PFSK-1 (cell line): ENCODE measurements around the gene PRR11.

Experiments
- FOXP2 ChIP-seq: optimal IDR thresholded peaks from 2 replicates; pipeline ENCODE3; 2011; ENCODE audit warnings: borderline replicate concordance, control low read depth, inconsistent platforms; ENCODE audit not compliant: insufficient read depth; ENCODE audit errors: extremely low read length, extremely low read depth
- POLR2AphosphoS5 ChIP-seq: IDR thresholded peaks from 2 replicates; pipeline ENCODE4 v1.6.1; 2012; ENCODE audit warnings: low read depth, mild to moderate bottlenecking, control low read depth, low read length, moderate library complexity
- REST ChIP-seq, 2 experiments: IDR thresholded peaks; 2 replicates each; pipeline versions ENCODE4 v1.6.1 to v1.8.0; 2011 to 2012; ENCODE audit warnings: low read depth in 2 of 2, low read length in 2 of 2, control low read depth in 1 of 2, inconsistent platforms in 1 of 2, mild to moderate bottlenecking in 1 of 2, moderate library complexity in 1 of 2; ENCODE audit not compliant: insufficient read depth in 1 of 2
- SIN3A ChIP-seq: IDR thresholded peaks from 2 replicates; pipeline ENCODE4 v1.6.1; 2012; ENCODE audit warnings: mild to moderate bottlenecking, low read length, moderate library complexity, borderline replicate concordance; ENCODE audit not compliant: insufficient read depth
- TAF1 ChIP-seq: IDR thresholded peaks from 2 replicates; pipeline ENCODE4 v1.6.1; 2012; ENCODE audit warnings: low read length, control low read depth, borderline replicate concordance; ENCODE audit not compliant: insufficient read depth

The PRR11 gene

GRCh38 chr17:59230764-59231163 is 75.2 kb downstream of the PRR11 start:
- TF ChIP-seq TAF1 (no peak), FOXP2 (no peak), POLR2AphosphoS5 (no peak), REST (IDR thresholded peaks at IDR 0.05; ENCODE audit: insufficient read depth in 1 of 2, low read depth in 2 of 2, low read length in 2 of 2) (no peak), SIN3A (no peak)

- TF ChIP-seq POLR2AphosphoS5: no peak
- TF ChIP-seq FOXP2: no peak
- no peak for TF ChIP-seq TAF1
- TF ChIP-seq REST (IDR thresholded peaks at IDR 0.05; ENCODE audit: insufficient read depth in 1 of 2, low read depth in 2 of 2, low read length in 2 of 2): no peak
- TF ChIP-seq SIN3A: no peak
Observed at GRCh38 chr17:59234631-59235030, 79.1 kb downstream of the PRR11 start.

- TF ChIP-seq SIN3A (no peak), POLR2AphosphoS5 (no peak), FOXP2 (no peak), REST (IDR thresholded peaks at IDR 0.05; ENCODE audit: insufficient read depth in 1 of 2, low read depth in 2 of 2, low read length in 2 of 2) (no peak), TAF1 (no peak)
Observed at GRCh38 chr17:59238906-59239305, 83.4 kb downstream of the PRR11 start.

- TF ChIP-seq REST (IDR thresholded peaks at IDR 0.05; ENCODE audit: insufficient read depth in 1 of 2, low read depth in 2 of 2, low read length in 2 of 2) (no peak), POLR2AphosphoS5 (no peak), TAF1 (no peak), SIN3A (no peak), FOXP2 (no peak)
Observed at GRCh38 chr17:59244081-59244480, 88.5 kb downstream of the PRR11 start.
